Measurements from ENCODE around the gene G6PD.

DNA sequence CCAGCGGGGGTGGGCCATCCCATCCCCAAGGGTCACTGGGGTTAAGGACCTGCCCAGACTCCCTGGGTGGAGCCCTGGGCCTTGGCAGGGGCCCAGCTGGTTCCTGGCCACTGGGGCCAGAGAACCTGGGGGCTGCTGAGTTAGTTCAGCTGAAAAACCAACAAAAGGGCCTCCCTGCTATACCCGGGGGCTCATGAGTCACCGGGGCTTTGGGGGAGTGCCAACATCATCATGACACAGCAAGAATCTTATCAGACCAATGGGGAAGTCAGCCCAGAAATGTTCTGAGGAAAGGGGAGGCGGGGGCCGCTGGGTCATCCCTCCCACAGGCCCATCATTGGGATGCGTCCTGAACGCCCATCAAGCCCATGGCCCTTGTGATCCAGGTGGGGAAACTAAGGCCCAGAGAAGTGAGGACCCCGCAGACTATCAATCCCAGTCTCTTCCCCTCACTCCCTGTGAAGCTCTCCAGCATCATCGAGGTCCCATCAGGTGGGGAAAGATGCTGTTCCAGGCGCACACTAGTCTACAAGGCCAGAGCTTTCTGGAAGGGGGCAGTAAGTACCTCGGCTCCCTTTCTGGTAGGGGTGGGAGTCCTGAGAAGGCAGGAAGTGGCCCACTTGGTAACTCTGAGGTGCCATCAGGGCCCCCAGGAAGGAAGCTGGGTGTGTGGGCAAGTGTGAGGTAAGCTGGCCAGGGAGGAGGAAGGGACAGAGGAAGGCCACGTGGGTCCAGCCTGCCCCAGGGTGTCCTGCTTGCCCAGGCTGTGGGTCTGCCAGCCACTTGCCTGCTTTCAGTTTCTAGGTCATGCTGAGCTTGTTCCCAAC, 4.5 kb downstream of the G6PD start:
- TF ChIP-seq CTCF (conservative IDR thresholded peaks at IDR 0.05; ENCODE audit: low read depth, low read length) (no peak), BHLHE40 (IDR thresholded peaks at IDR 0.05; ENCODE audit: low read depth, low read length) (no peak), MAZ (IDR thresholded peaks at IDR 0.05; ENCODE audit: borderline replicate concordance, low read depth, low read length) (peak; percentile 69; the same call in 1 of the 2 replicates), RCOR1 (IDR thresholded peaks at IDR 0.05; ENCODE audit: insufficient replicate concordance, low read length) (no peak), MAFK (IDR thresholded peaks at IDR 0.05; ENCODE audit: low read depth, low read length) (peak; percentile 87), SMC3 (IDR thresholded peaks at IDR 0.05; ENCODE audit: low read depth, low read length) (no peak), CEBPB (IDR thresholded peaks at IDR 0.05; ENCODE audit: low read depth, low read length) (no peak), POLR2A (IDR thresholded peaks at IDR 0.05; ENCODE audit: low read depth, low read length) (no peak), RFX5 (IDR thresholded peaks at IDR 0.05; ENCODE audit: low read depth, low read length) (no peak), USF2 (IDR thresholded peaks at IDR 0.05; ENCODE audit: low read depth, low read length) (no peak), RAD21 (IDR thresholded peaks at IDR 0.05; ENCODE audit: low read length) (no peak), MXI1 (IDR thresholded peaks at IDR 0.05; ENCODE audit: borderline replicate concordance, low read depth, low read length) (no peak), NFE2L2 (IDR thresholded peaks at IDR 0.05; ENCODE audit: low read depth, low read length) (peak; percentile 99)
